GM12878 (cell line): ENCODE measurements around the gene METTL3. TPM values are rescaled to one million over a fixed set of nuclear protein-coding genes. Genes with fewer than 3 reads are reported as not detected.

Experiments used
- ATAC-seq: fragments of 200-7000 bp; cut with Tn5 transposase; 3 replicates; pipeline ENCODE4 v1.9.1; 2020; ENCODE audit warnings: mild to moderate bottlenecking, moderate library complexity
- BruUV-seq: library from RNA; stranded (reverse); fragments of 400-500 nt; replicated peaks from 2 replicates; lab custom pipeline; 2021; lab: Mats Ljungman, UMichigan
- CTCF ChIA-PET: fragments of 300-600 bp; sonication (Branson Sonifier 250); formaldehyde crosslinking; extraction: SDS; loops from one replicate; lab custom pipeline; 2021; ENCODE audit warnings: inconsistent platforms; lab: Yijun Ruan, JAX
- POLR2A ChIA-PET: fragments of 350-600 bp; formaldehyde crosslinking; extraction: SDS; loops from one replicate; lab custom pipeline; 2021; ENCODE audit warnings: inconsistent platforms; lab: Charles Lee
- RAD21 ChIA-PET: fragments of 300-600 bp; sonication (Branson Sonifier 250); formaldehyde crosslinking; loops from one replicate; lab custom pipeline; 2023; ENCODE audit warnings: antibody characterized with exemption; ENCODE audit not compliant: unreplicated experiment; lab: Charles Lee
- SMC1A ChIA-PET: fragments of 300-600 bp; sonication (Branson Sonifier 250); formaldehyde crosslinking; loops from one replicate; lab custom pipeline; 2023; ENCODE audit not compliant: unreplicated experiment, uncharacterized antibody; lab: Charles Lee
- DNase-seq: peaks from one replicate; pipeline ENCODE4 v3.0.0-alpha.2; 2011; ENCODE audit warnings: low read depth, low spot score
- FAIRE-seq: peaks from 3 replicates; lab custom pipeline; 2011; peaks lifted over from hg19 to GRCh38; lab: Jason Lieb, UNC
- H2AFZ ChIP-seq: 2 replicates; pipeline ENCODE4 v1.6.0; 2011; ENCODE audit warnings: low read depth, low read length, control low read depth; ENCODE audit not compliant: control insufficient read depth
- H3K27ac ChIP-seq: 2 replicates; pipeline ENCODE4 v1.5.1; 2011; ENCODE audit warnings: control low read depth; ENCODE audit not compliant: control insufficient read depth, insufficient read depth
- H3K27me3 ChIP-seq, 2 experiments: replicated peaks in 1 of 2; 2 replicates each; pipeline versions ENCODE4 v1.6.0 to v1.6.1; 2011; ENCODE audit warnings: low read length in 1 of 2; ENCODE audit not compliant: control insufficient read depth in 2 of 2, insufficient read depth in 2 of 2
- H3K36me3 ChIP-seq, 2 experiments: 2 replicates each; pipeline ENCODE4 v1.5.1; 2011; ENCODE audit warnings: low read length in 1 of 2; ENCODE audit not compliant: control insufficient read depth in 2 of 2, insufficient read depth in 2 of 2
- H3K4me1 ChIP-seq: 2 replicates; pipeline ENCODE4 v1.6.1; 2011; ENCODE audit warnings: mild to moderate bottlenecking, low read length, moderate library complexity, mixed read lengths; ENCODE audit not compliant: control insufficient read depth, insufficient read depth
- H3K4me2 ChIP-seq: 2 replicates; pipeline ENCODE4 v1.6.0; 2011; ENCODE audit warnings: control low read depth; ENCODE audit not compliant: control insufficient read depth, insufficient read depth
- H3K4me3 ChIP-seq: fragments of 200-600 bp; sonication (generic); 2 replicates; pipeline ENCODE4 v1.5.1; 2016
- H3K79me2 ChIP-seq: 2 replicates; pipeline ENCODE4 v1.6.0; 2011; ENCODE audit warnings: low read length; ENCODE audit not compliant: control insufficient read depth, insufficient read depth
- H3K9ac ChIP-seq: 2 replicates; pipeline ENCODE4 v1.8.0; 2011; ENCODE audit warnings: low read length, control low read depth, mixed read lengths; ENCODE audit not compliant: control insufficient read depth, insufficient read depth
- H3K9me3 ChIP-seq: replicated peaks from 3 replicates; pipeline ENCODE4 v1.5.1; 2011; ENCODE audit warnings: mild to moderate bottlenecking, low read length; ENCODE audit not compliant: control insufficient read depth, insufficient read depth
- H4K20me1 ChIP-seq: 2 replicates; pipeline ENCODE4 v1.6.0; 2011; ENCODE audit not compliant: control insufficient read depth, insufficient read depth
- HCFC1 ChIP-seq: fragments of 150-350 bp; IDR thresholded peaks from 2 replicates; pipeline ENCODE4 v1.6.1; 2014; ENCODE audit warnings: low read length
- IRF4 ChIP-seq: IDR thresholded peaks from 2 replicates; pipeline ENCODE4 v1.6.1; 2011; ENCODE audit warnings: low read depth, low read length
- MEF2B ChIP-seq: fragments of 450-650 bp; IDR thresholded peaks from 2 replicates; pipeline ENCODE4 v1.6.1; 2018; ENCODE audit warnings: mild to moderate bottlenecking, moderate library complexity; ENCODE audit not compliant: partially characterized antibody, poor library complexity, severe bottlenecking
- PML ChIP-seq: IDR thresholded peaks from 2 replicates; pipeline ENCODE4 v1.6.1; 2012; ENCODE audit warnings: low read length, inconsistent platforms
- RUNX3 ChIP-seq: IDR thresholded peaks from 2 replicates; pipeline ENCODE4 v1.6.1; 2012; ENCODE audit warnings: low read length, inconsistent platforms
- SMAD5 ChIP-seq: IDR thresholded peaks from 2 replicates; pipeline ENCODE4 v1.6.1; 2016; ENCODE audit warnings: antibody characterized with exemption, low read depth
- YY1 ChIP-seq: IDR thresholded peaks from 2 replicates; pipeline ENCODE4 v1.6.1; 2011; ENCODE audit warnings: low read depth, mild to moderate bottlenecking, low read length
- ZNF207 ChIP-seq: fragments of 450-650 bp; IDR thresholded peaks from 2 replicates; pipeline ENCODE4 v1.6.1; 2014; ENCODE audit warnings: antibody characterized with exemption, mild to moderate bottlenecking, borderline replicate concordance
- ZNF384 ChIP-seq: IDR thresholded peaks from 2 replicates; pipeline ENCODE4 v1.6.1; 2012; ENCODE audit warnings: low read depth, mild to moderate bottlenecking, low read length, improper control_type of control experiment, borderline replicate concordance
- ZNF622 ChIP-seq: fragments of 450-650 bp; IDR thresholded peaks from 2 replicates; pipeline ENCODE4 v1.6.1; 2017; ENCODE audit warnings: mild to moderate bottlenecking, inconsistent platforms
- WGBS: methylation state at CpG from one replicate; pipeline ENCODE4 v1.1.6; 2016; ENCODE audit warnings: low lambda C conversion rate; ENCODE audit not compliant: insufficient replicate concordance, insufficient coverage; ENCODE audit errors: missing lambda C conversion rate; 5-methylcytosine and 5-hydroxymethylcytosine counted together
- in situ Hi-C: fragments of 300-500 bp; cut with MboI; formaldehyde crosslinking; loops from 9 replicates; pipeline ENCODE4 v1.14.3; 2018; ENCODE audit warnings: mixed read lengths
- intact Hi-C: fragments of 100-400 bp; cut with micrococcal nuclease; formaldehyde crosslinking; loops from one replicate; pipeline ENCODE4 v1.14.2; 2022; ENCODE audit not compliant: unreplicated experiment
- polyA plus RNA-seq, 11 experiments: library from polyadenylated mRNA; depleted of rRNA in 4 of 11; unstranded in 6 of 11; stranded (reverse) in 5 of 11; fragments of >200 nt; fragmentation: Nextera tagmentation in 4 of 11; fragmentation: Illumina TruSeq in 1 of 11; extraction: Ambion mirVana in 4 of 11; extraction: Trizol in 1 of 11; gene quantifications; 1 replicate in 1 of 11; 2 replicates in 10 of 11; pipeline versions ENCODE4 v1.2.1 to v1.2.3, GENCODE V29; 2011 to 2016; ENCODE audit warnings: inconsistent platforms in 2 of 11, missing spikeins in 2 of 11, low read depth in 1 of 11
- total RNA-seq, 4 experiments: library from RNA; depleted of rRNA in 3 of 4; stranded (reverse); fragments of >200 nt in 3 of 4; fragmentation: Illumina TruSeq in 1 of 4; extraction: Trizol in 1 of 4; gene quantifications; 2 replicates each; pipeline versions ENCODE4 v1.2.1 to v1.2.3, GENCODE V29; 2013 to 2021
- TF ChIP-seq, protein P1 (sequence below): fragments of 450-650 bp; IDR thresholded peaks from 2 replicates; pipeline ENCODE4 v1.6.1; 2017; ENCODE audit warnings: mild to moderate bottlenecking, moderate library complexity
- TF ChIP-seq, protein P2 (sequence below): fragments of 450-650 bp; IDR thresholded peaks from 2 replicates; pipeline ENCODE4 v1.6.1; 2017; ENCODE audit warnings: low read depth, mild to moderate bottlenecking, moderate library complexity
- TF ChIP-seq, protein P3 (sequence below): IDR thresholded peaks from 2 replicates; pipeline ENCODE4 v1.6.1; 2011; ENCODE audit warnings: mild to moderate bottlenecking, low read depth, low read length, moderate library complexity; ENCODE audit not compliant: insufficient replicate concordance

The METTL3 gene
- total and polyA plus RNA-seq, 10 of the 15 experiments (the other 5 are each of a cell fraction or from before 2014, with no cell fraction given): 32.8 to 165 (median 65.5) TPM

DNA sequence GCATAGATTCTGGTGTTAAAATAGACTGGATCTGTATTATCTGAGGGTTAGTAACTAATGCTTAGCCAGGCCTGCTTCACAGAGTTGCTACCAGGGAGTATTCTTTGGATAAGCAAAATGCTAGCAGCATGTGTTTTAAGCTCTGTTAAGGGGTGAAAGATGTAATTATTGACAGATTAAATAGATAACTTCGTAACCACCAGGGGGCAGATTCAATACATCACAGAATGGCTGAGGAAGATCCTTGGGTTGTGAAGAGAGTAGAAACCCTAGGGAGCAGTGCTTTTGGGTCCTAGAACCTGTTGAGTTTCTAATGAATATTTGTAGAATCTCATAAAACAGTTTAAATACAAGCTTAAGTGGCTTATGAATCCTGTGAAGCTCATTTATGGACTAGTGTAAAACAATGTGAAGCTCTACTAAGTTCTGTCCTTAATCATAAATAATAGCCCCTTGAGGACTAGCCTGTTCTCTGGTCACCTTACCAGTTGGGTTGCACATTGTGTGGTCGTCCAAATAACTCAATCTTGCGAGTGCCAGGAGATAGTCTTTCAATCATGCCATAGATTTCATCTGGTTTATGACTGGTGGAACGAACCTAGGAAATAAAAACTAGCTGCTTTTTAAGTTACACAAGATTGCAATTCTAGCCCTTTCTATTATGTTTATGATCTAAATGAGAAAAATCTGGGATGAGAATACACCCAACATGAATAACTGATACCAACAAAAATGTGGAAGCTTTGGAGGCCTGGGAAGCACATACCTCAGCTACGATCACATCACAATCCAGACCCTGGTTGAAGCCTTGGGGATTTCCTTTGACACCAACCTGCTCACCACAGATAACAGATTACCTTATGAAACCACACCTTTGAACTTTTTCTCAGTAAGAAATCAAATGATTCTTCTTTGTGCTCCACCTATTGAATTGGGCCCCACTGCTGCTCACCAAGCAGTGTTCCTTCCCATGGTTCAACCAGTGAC lies 12.3 kb downstream of the METTL3 start:
- Histone ChIP-seq H3K9me3 (no peaks in the 10 kb centered on the region), H3K27ac (0 out of 2 replicates have a peak overlapping the region, but pooled peaks have one; percentile 2), H3K9ac (no peak overlapping the region), H3K27me3 (no peaks in the 10 kb centered on the region), H3K4me2 (no peak overlapping the region), H2AFZ (no peak overlapping the region), H3K4me1 (no peaks in the 10 kb centered on the region), H3K36me3 (peaks cover 11 to 43% of the 10 kb centered on the region in 2 experiments), H3K4me3 (no peak overlapping the region), H3K79me2 (peaks cover 2% of the 10 kb centered on the region; the same call in 1 of the 2 replicates), H4K20me1 (no peaks in the 10 kb centered on the region)
- DNase-seq (no peak), ATAC-seq (peak; percentile 89), FAIRE-seq (peak; percentile 86)
- ChIA-PET SMC1A (interaction anchor here (0.6 to 3.6 kb wide), 41 partner anchors 9 to 1328 kb away, joined by 3 to 133 read pairs (median 4); partner anchors contain the start of genes CHD8, METTL3, RAB2B and SALL2), CTCF (interaction anchor here (0.6 to 7.8 kb wide), 39 partner anchors 11 to 394 kb away, joined by 3 to 207 read pairs (median 5); partner anchors contain the start of genes CHD8, METTL3, RAB2B and SALL2), POLR2A (interaction anchor here (0.7 to 1.8 kb wide), 8 partner anchors 10 to 58 kb away, joined by 3 to 13 read pairs (median 6); partner anchors contain the start of genes CHD8, METTL3 and SALL2), RAD21 (interaction anchor here (0.7 to 6.1 kb wide), 29 partner anchors 8 to 406 kb away, joined by 3 to 141 read pairs (median 4); partner anchors contain the start of genes CHD8, METTL3, OR10G3 and RAB2B)
- BruUV-seq: TSS peak; percentile 17
- WGBS: 65% methylated on average over 5 of the region's 5 CpGs
- intact Hi-C loops: loop anchor here (1.0 kb wide), 1 partner anchor 58 kb away; no protein-coding TSS in a partner anchor
- in situ Hi-C loops: no loop called here
- TF ChIP-seq MEF2B (peak; percentile 74), SMAD5 (no peak), ZNF384 (no peak), IRF4 (no peak), YY1 (0 out of 2 replicates have a peak, but pooled peaks have one; percentile 19), RUNX3 (peak; percentile 70; the same call in 1 of the 2 replicates), ZNF207 (no peak), HCFC1 (no peak), PML (no peak), ZNF622 (no peak)
- TF ChIP-seq, protein P1, sequence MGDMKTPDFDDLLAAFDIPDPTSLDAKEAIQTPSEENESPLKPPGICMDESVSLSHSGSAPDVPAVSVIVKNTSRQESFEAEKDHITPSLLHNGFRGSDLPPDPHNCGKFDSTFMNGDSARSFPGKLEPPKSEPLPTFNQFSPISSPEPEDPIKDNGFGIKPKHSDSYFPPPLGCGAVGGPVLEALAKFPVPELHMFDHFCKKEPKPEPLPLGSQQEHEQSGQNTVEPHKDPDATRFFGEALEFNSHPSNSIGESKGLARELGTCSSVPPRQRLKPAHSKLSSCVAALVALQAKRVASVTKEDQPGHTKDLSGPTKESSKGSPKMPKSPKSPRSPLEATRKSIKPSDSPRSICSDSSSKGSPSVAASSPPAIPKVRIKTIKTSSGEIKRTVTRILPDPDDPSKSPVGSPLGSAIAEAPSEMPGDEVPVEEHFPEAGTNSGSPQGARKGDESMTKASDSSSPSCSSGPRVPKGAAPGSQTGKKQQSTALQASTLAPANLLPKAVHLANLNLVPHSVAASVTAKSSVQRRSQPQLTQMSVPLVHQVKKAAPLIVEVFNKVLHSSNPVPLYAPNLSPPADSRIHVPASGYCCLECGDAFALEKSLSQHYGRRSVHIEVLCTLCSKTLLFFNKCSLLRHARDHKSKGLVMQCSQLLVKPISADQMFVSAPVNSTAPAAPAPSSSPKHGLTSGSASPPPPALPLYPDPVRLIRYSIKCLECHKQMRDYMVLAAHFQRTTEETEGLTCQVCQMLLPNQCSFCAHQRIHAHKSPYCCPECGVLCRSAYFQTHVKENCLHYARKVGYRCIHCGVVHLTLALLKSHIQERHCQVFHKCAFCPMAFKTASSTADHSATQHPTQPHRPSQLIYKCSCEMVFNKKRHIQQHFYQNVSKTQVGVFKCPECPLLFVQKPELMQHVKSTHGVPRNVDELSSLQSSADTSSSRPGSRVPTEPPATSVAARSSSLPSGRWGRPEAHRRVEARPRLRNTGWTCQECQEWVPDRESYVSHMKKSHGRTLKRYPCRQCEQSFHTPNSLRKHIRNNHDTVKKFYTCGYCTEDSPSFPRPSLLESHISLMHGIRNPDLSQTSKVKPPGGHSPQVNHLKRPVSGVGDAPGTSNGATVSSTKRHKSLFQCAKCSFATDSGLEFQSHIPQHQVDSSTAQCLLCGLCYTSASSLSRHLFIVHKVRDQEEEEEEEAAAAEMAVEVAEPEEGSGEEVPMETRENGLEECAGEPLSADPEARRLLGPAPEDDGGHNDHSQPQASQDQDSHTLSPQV: no peak
- TF ChIP-seq, protein P2, sequence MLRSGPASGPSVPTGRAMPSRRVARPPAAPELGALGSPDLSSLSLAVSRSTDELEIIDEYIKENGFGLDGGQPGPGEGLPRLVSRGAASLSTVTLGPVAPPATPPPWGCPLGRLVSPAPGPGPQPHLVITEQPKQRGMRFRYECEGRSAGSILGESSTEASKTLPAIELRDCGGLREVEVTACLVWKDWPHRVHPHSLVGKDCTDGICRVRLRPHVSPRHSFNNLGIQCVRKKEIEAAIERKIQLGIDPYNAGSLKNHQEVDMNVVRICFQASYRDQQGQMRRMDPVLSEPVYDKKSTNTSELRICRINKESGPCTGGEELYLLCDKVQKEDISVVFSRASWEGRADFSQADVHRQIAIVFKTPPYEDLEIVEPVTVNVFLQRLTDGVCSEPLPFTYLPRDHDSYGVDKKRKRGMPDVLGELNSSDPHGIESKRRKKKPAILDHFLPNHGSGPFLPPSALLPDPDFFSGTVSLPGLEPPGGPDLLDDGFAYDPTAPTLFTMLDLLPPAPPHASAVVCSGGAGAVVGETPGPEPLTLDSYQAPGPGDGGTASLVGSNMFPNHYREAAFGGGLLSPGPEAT: peak; percentile 67
- TF ChIP-seq, protein P3, sequence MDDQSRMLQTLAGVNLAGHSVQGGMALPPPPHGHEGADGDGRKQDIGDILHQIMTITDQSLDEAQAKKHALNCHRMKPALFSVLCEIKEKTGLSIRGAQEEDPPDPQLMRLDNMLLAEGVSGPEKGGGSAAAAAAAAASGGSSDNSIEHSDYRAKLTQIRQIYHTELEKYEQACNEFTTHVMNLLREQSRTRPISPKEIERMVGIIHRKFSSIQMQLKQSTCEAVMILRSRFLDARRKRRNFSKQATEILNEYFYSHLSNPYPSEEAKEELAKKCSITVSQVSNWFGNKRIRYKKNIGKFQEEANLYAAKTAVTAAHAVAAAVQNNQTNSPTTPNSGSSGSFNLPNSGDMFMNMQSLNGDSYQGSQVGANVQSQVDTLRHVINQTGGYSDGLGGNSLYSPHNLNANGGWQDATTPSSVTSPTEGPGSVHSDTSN: peak; percentile 73
